Right renal cortex interstitium (tissue), 3 donors: Measurements from ENCODE around the gene TOGARAM2. TPM values are rescaled to one million over a fixed set of nuclear protein-coding genes. Genes with fewer than 3 reads are reported as not detected.

ENCODE experiments used
- DNase-seq, 3 donors: peaks; one replicate each; pipeline ENCODE4 v3.0.0-alpha.2; 2013; ENCODE audit warnings: low read depth in 3 of 3, low spot score in 2 of 3
- polyA plus RNA-seq, 3 donors: library from polyadenylated mRNA; unstranded; fragments of 120-200 nt; gene quantifications; one replicate each; pipeline ENCODE4 v1.2.1, GENCODE V29; 2013; ENCODE audit not compliant: insufficient read length in 3 of 3

TOGARAM2 gene
- polyA plus RNA-seq, 3 donors: 0.86 to 0.94 (median 0.89) TPM

GRCh38 chr2:28997237-28997846 lies 16.2 kb downstream of the TOGARAM2 start:
- no peak for DNase-seq

GRCh38 chr2:28997847-28998735 lies 17.0 kb downstream of the TOGARAM2 start:
- DNase-seq: no peak

DNA sequence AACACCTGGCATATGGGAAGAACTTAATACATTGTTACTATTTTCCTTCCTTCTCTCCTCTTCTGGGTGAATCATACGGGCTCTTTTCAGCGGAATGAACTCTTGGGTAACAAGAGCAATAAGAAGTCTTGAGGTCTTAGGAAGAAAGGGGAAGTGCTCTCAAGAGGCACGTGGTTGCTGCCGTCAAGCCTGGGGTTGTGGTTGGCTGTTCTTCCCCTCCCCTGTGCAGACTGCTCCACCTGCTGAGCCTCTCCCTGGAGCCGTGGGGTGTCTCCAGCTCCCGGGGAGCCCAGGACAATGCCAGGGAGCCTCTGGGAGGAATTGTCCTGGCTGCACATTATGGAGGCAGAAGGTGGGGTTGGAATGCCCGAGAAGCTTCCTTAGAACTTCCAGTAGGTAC lies 19.4 kb downstream of the TOGARAM2 start:
- no peak for DNase-seq

DNA sequence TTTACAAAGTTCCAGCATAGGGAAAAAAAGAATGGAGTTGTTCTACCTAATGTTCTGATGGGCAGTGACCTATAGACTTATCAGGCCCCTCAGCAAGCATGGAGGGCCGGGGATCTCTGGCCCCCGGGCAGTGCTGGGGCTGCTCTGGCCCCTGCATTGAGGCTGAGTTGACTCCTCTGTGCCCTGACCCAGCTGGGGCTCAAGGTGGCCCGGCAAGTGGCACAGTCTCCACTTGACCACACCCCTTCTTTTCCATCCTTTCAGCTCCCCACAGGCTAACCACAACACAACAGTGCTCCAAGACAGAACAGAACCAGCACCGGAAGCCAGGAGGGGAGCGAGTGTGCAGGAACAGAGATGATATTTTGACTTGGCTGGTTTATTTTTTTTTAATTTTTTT lies 19.9 kb downstream of the TOGARAM2 start:
- no peak for DNase-seq

DNA sequence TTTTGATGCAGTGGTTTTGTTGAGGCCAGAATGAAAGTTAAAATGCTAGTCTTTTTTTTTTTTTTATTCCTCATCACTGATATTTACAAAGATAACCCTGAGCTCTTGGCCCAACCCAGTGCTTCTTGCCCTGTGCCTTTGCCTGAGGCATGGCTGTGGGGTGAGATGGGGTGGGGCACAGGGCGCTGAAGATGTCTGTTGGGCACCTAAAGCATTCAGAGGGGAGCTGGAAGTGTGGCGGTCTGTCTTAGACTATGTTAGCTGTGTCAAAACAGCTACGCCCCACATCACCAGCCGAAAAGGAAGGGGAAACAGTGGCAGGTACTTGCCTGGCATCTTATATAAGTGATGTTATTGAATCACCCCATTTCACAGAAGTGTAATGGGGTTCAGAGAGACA lies 20.7 kb downstream of the TOGARAM2 start:
- no peak for DNase-seq

DNA sequence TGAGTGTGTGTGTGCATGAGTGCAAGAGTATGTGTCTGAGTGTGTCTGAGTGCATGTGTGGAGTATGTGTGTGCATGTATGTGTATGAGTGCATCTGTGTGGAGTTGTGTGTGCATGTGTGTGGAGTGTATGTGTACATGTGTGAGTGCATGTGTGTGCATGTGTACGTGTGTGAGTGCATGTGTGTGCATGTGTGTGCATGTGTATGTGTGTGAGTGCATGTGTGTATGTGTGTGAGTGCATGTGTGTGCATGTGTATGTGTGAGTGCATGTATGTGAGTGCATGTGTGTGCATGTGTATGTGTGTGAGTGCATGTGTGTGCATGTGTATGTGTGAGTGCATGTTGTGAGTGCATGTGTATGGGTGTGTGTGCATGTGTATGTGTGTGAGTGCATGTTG lies 23.7 kb downstream of the TOGARAM2 start:
- no peak for DNase-seq

DNA sequence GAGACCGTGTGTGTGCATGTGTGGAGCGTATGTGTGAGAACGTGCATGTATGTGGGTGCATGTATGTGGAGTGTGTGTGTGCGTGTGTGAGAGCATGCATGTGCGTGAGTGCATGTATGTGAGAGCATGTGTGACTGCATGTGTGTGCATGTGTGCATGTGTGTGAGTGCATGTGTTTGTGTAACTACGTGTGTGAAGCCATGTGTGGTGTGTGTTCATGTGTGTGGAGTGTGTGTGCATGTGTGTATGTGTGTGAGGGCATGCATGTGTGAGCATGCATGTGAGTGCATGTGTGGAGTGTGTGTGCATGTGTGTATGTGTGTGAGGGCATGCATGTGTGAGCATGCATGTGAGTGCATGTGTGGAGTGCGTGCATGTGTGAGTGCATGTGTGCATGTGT lies 24.2 kb downstream of the TOGARAM2 start:
- no peak for DNase-seq

GRCh38 chr2:29006092-29006979 lies 25.2 kb downstream of the TOGARAM2 start:
- no peak for DNase-seq

DNA sequence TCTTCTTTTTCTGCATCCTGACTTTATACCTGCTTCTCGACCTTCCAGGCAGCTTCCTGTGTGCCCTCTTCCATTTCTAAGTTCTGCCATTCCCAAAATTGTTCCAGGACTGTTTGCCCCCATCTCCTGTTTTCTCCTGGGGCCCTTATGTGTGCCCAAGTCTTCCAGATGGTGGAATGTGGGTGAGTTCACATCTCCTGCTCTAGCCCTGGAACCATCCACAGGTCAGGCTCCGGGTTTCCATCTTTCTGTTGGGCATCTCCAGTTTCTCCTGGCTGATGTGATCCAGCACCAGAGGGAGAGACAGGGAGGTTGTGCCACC lies 25.8 kb downstream of the TOGARAM2 start:
- no peak for DNase-seq

DNA sequence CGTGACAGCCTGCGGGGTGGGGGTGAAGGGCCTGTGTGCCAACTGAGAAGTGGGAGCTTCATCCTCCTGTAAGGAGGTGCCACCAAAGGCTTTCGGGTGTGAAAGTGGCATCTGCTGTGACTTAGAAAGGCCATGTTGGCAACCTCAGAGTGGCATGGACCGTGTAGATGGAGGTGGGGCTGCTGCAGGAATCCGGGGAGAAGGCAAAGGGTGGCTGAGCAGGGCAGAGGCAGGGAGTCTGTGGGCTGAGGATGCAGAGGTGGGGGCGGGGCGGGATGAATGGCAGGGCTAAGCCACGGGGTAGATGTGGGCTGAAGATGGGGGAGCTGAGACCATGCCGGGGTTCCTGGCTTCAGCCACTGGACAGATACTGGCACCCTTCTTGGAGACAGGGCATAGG lies 28.2 kb downstream of the TOGARAM2 start:
- no peak for DNase-seq

DNA sequence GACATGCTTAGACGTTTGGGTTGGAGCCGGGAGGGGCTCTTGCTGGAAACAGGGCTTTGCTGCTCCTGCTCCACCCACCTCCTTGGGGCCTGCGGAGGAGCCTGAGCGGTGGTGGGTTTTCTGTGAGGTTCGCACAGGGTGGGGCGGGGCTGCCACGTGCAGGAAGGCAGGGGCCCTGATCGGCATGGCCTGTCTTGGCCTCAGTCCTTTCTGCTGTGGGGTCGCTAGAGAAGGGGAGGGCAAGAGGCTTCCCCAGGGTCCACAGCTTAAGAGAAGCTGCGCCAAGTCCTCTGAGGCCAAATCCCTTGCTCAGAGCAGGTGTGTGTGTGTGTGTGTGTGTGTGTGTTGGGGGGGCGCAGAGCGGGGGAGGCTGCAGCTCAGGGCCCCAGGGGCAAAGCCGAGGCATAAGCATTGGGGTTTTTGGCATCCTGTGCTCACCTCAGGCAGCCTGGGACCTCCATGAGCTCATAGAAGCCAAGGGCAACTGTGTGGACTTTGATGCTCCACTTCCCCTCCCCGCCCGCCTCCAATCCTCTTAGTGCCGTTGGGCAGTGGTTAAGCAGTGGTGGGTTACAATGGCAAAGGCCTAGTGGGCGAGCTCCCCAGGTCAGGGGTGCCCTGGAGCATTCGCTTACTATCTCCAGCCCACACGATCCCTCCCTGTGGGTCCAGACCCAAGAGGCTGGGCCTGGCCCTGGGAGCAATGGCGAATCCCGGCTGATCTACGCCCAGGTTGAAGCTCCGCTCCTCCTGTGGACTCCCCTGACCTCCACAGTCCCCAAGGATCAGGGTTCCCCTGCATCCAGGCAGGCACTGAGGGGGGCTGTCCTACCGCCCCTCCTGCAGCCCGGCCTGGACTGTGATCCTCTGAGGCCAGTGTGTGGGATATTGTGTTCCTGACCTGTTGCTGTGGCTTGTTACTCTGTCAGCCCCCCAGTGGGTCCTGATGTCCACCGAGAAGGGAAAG lies 28.9 kb downstream of the TOGARAM2 start:
- DNase-seq: no peak

- DNase-seq: peak in 1 of 3 donors; percentile 6
Measured at GRCh38 chr2:29010946-29011345, 29.8 kb downstream of the TOGARAM2 start.

GRCh38 chr2:29011418-29012060 lies 30.4 kb downstream of the TOGARAM2 start:
- DNase-seq: peak in 1 of 3 donors; percentile 5

- DNase-seq: no peak
Measured at GRCh38 chr2:29012211-29012681, 31.1 kb downstream of the TOGARAM2 start.

- no peak for DNase-seq
Measured at GRCh38 chr2:29013057-29013780, 32.1 kb downstream of the TOGARAM2 start.

DNA sequence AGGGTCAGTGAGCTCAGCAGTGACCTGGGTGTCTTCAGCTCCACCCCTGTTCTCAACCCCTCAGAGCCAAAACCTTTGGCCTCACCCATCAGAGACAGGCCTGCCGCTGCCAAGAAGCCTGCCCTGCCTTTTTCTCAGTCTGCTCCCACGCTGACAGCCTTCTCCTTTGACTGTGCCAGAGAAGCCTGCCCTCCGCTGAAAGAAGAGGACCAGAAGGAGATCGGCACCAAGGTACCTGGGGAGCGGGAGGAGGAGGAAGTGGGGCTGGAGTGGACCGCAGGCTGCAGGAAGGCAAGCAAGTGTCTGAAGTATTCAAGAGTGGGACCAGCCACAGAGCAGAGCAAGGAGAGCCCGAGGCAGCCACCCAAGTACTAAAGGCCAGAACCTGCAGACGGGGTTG lies 33.2 kb downstream of the TOGARAM2 start:
- no peak for DNase-seq

DNA sequence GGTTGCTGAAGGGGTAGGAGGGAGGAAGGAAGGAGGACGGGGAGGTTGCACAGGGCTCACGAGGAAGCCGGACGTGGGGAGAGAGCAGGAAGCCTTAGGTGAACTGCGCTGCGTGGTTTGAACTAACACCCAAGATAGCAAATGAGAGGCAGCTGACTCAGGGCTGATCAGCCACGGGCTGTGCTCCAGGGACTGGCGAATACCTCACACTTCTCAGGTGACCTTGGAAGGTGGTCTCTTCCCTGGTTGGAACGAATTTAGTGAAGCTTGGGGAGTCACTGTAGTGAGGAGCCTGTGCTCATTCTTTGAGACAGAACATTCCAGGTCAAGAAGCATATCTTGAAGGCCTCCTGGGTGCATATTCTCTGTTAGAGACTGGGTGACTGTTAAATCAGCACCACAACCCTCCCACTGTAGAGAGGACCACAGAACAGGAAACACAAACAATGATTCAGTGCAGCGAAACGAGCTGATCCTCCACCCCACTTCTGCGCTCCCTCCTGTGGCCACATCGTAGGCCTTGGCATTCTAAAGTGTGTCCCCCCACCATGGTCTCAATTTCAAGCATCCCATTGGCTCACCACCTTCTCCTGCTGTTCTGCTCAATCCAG lies 33.8 kb downstream of the TOGARAM2 start:
- no peak for DNase-seq

DNA sequence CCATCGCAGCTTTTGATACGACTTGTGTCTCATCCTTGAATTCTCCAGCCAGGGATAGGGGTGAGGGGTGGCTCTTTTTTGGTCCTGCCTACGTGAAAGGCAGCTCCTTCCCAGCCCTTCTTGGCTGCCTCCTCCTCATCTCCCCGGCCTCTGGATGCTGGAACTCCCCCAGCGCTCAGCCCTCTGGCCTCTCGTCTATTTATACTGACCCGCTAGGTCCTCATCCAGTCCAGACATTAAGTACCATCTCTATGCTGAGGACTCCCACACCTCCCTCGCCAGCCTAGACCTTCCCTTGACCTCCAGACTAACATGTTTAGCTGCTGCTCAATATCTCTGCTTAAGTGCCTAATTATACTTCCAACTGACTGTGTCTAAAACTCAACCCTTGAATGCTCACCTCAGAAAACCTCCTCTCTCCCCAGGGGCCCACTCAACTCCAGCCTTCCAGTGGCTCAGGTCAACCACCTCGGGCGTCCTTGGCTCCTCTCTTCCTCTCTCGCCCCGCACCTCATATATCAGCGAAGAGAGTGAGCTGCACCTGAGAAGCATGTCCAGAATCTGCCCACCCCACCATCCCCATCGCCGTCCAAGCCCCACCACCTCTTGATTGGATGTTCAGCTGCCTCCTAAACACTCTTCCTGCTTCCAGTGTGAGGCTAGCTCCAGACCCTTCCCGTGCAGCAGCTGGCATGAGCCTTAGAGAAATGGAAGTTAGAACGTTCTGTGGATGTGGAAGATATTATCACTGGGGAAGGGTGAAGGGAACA lies 34.8 kb downstream of the TOGARAM2 start:
- DNase-seq: no peak
